ENCODE data around the gene OGG1. TPM values are rescaled to one million over a fixed set of nuclear protein-coding genes. Genes with fewer than 3 reads are reported as not detected.

The OGG1 gene
- total RNA-seq, 6 donors from 2014 or later = 13.7 to 49.2 (median 18.3) TPM

DNA sequence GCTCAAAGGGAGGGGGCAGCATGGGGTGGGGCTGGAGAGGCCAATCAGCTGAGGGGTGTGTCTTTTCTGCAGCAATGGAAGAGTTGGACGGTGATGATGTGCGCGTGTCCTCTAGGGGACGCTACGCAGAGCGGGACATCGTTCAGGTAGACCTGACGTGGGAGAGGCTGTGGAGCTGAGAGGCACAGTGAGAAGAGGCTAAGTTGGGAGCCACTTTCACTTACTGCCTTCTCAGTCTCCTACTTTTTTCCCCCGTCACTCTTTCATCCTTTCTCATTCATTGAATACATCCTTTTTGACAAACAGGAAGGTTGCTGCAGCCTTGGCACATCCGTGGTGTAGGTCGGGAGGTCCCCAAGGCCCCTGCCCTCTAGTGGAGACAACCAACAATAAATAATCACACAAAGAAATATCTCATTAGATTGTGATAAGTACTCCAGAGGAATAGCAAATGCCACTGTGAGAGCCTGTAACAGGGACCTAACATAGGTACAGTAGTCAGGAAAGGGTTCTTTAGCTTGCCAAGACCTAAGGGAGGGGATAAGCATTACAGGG is 22.6 kb upstream of the OGG1 start:
- H3K9me3 ChIP-seq = no peaks in the 10 kb centered on the region
- TF ChIP-seq, protein P1, sequence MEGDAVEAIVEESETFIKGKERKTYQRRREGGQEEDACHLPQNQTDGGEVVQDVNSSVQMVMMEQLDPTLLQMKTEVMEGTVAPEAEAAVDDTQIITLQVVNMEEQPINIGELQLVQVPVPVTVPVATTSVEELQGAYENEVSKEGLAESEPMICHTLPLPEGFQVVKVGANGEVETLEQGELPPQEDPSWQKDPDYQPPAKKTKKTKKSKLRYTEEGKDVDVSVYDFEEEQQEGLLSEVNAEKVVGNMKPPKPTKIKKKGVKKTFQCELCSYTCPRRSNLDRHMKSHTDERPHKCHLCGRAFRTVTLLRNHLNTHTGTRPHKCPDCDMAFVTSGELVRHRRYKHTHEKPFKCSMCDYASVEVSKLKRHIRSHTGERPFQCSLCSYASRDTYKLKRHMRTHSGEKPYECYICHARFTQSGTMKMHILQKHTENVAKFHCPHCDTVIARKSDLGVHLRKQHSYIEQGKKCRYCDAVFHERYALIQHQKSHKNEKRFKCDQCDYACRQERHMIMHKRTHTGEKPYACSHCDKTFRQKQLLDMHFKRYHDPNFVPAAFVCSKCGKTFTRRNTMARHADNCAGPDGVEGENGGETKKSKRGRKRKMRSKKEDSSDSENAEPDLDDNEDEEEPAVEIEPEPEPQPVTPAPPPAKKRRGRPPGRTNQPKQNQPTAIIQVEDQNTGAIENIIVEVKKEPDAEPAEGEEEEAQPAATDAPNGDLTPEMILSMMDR (IDR thresholded peaks at IDR 0.05) = peak in 3 of 6 experiments; percentile 7 to 30 (median 19)
- TF ChIP-seq EP300 (IDR thresholded peaks at IDR 0.05) = no peak
- no peak for DNase-seq
- WGBS, 2 donors = 14 to 20% methylated on average over 11 of the region's 11 CpGs
- peaks cover 5 to 8% (median 7%) of the 10 kb centered on the region in 4 donors for H3K4me1 ChIP-seq
- no peak for ATAC-seq (ENCODE audit: low FRiP score in 2 of 2)
- H3K4me3 ChIP-seq = no peak overlapping the region
- no peaks in the 10 kb centered on the region for H3K36me3 ChIP-seq
- H3K27ac ChIP-seq = no peak overlapping the region
- H3K27me3 ChIP-seq = no peaks in the 10 kb centered on the region

DNA sequence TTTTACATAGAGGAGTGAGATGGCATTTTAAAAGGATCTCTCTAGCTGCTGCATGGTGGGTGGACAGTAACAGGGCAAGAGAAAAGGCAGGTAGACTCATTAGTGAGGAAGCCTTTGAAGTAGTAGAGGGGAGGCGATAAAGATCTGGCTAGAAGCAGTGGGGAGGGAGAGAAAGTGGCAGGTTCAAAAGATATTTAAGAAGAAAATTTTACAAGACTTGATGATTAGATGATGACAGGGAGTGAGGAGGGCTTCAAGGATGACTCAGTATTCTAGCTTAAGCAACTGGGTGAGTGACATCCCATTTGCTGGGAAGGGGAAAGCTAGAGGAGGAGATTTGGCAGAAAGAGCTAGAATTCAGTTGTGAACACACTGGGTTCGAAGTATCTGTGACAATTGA is 22.0 kb upstream of the OGG1 start:
- H3K36me3 ChIP-seq = no peaks in the 10 kb centered on the region
- no peak overlapping the region for H3K4me3 ChIP-seq
- H3K27ac ChIP-seq = no peak overlapping the region
- peaks cover 11 to 14% (median 13%) of the 10 kb centered on the region in 4 donors for H3K4me1 ChIP-seq
- TF ChIP-seq, protein P1 (IDR thresholded peaks at IDR 0.05) = no peak
- TF ChIP-seq EP300 (IDR thresholded peaks at IDR 0.05) (no peak), POLR2AphosphoS5 (IDR thresholded peaks at IDR 0.05) (no peak)
- no peaks in the 10 kb centered on the region for H3K27me3 ChIP-seq
- 93 to 97% methylated on average over 2 of the region's 2 CpGs for WGBS, 2 donors
- ATAC-seq (ENCODE audit: low FRiP score in 2 of 2) (no peak), DNase-seq (no peak)
- no peaks in the 10 kb centered on the region for H3K9me3 ChIP-seq

DNA sequence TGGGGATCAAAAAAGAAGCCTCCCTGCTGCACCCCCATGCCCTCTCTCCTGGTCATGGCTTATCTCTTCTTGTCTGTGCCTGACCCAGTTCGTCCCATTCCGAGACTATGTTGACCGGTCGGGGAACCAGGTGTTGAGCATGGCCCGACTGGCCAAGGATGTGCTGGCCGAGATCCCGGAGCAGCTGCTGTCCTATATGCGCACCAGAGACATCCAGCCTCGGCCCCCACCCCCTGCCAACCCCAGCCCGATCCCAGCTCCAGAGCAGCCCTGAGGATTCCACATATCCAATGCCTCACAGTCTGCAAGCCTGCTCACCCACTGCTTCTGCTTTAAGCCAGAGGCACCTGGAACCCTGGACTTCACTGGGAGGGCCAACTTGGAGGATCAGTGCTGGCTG is 20.3 kb upstream of the OGG1 start:
- 86 to 94% methylated on average over 9 to 10 of the region's 10 CpGs for WGBS, 2 donors
- Histone ChIP-seq H3K4me1 (peaks cover 21 to 31% (median 24%) of the 10 kb centered on the region in 4 donors), H3K27ac (no peak overlapping the region), H3K36me3 (peaks cover 0 to 6% (median 6%) of the 10 kb centered on the region in 4 donors), H3K4me3 (no peak overlapping the region), H3K27me3 (no peaks in the 10 kb centered on the region), H3K9me3 (no peaks in the 10 kb centered on the region)
- ATAC-seq (ENCODE audit: low FRiP score in 2 of 2) = no peak
- TF ChIP-seq, protein P1 (IDR thresholded peaks at IDR 0.05) = no peak
- TF ChIP-seq POLR2A (IDR thresholded peaks at IDR 0.05) = no peak
- TF ChIP-seq EP300 (IDR thresholded peaks at IDR 0.05) = no peak
- TF ChIP-seq POLR2AphosphoS5 (IDR thresholded peaks at IDR 0.05) = no peak
- peak in 1 of 2 donors; percentile 53 for DNase-seq

DNA sequence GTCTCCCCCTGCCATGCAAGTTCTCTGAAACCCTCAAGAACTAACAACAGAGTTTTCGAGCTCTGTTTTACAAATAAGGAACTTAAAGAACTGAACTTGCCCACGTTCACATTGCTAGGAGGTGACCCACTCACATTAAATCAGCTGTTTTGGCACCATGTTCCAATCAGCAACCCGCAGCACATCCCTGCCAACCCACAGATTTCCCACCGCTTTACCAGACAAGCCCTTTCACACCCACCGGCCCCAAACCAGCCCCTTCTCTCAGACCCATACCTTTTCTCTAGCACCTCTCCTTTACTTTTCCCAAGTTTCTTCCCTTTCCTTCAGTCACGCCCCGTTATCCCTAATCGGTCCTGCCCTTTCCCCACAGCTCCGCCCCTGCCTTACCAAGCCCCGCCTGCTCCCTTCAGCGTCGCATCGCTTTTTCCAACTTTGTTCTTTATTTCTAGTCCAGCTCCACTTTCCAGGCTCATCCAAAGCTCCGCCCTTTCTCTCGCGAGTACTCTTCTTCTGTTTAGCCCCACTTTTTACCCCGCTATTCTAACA is 19.0 kb upstream of the OGG1 start:
- H3K27ac ChIP-seq = peak overlapping the region; percentile 93 to 96 (median 96)
- peak; percentile 79 to 84 for ATAC-seq (ENCODE audit: low FRiP score in 2 of 2)

More for the DNA sequence above, 19.0 kb upstream of the OGG1 start:
- Histone ChIP-seq H3K9me3 (no peaks in the 10 kb centered on the region), H3K4me3 (peak overlapping the region; percentile 40 to 89 (median 72)), H3K36me3 (peaks cover 4 to 19% (median 13%) of the 10 kb centered on the region in 4 donors), H3K4me1 (peaks cover 21 to 44% (median 24%) of the 10 kb centered on the region in 4 donors), H3K27me3 (no peaks in the 10 kb centered on the region)
- no peak for TF ChIP-seq EP300 (IDR thresholded peaks at IDR 0.05)
- TF ChIP-seq POLR2AphosphoS5 (IDR thresholded peaks at IDR 0.05) = no peak
- no peak for TF ChIP-seq POLR2A (IDR thresholded peaks at IDR 0.05)
- TF ChIP-seq, protein P1 (IDR thresholded peaks at IDR 0.05) = peak in 1 of 6 experiments; percentile 5
- no peak for DNase-seq
- WGBS, 2 donors = 1 to 2% methylated on average over 16 to 17 of the region's 17 CpGs
